ENCODE measurements around the gene HTR7. TPM values are rescaled to one million over a fixed set of nuclear protein-coding genes. Genes with fewer than 3 reads are reported as not detected.
"Not testable (repeated sequence)": the region's sequence is repeated elsewhere in the genome, so short reads cannot be mapped to it uniquely, and the experiment has no call there.

Gene HTR7
- total RNA-seq, 1 donor: 0.86 TPM

DNA sequence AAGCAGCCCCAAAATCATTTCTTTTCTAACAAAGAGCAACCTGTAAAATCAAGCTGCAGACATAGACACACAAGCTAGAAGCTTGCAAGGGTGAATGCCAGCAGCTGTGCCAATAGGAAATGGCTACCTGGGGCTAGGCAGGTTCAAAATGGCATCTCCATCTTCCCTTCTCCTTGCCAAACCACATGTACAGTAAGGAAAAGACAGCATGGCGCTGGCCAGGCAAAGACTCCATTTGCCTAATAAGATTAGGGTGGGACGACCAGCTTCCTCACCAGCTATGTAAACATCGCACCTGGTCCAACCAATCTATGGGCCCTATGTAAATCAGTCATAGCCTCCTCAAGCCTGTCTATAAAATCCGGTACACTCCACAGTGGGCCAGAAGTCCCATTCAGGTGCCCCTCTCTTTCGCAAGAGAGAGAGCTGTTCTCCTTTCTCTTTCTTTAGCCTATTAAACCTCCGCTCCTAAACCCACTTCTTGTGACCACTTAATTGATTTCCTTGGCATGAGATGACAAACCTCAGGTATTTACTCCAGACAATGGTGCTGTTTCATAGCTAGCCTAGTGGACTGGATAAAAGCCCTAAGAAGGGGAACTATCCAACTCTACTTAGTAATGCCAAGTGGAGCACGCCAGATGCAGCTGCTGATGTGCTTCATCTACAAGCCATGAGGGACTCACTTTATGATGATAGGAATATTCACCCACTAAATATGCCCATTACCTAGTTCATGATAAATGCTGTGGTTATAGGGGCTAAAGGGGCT, 44.1 kb downstream of the HTR7 start:
- no peak overlapping the region for H3K4me3 ChIP-seq (ENCODE audit: low read depth, low read length)
- DNase-seq (ENCODE audit: low read depth): no peak
- TF ChIP-seq, protein P1, sequence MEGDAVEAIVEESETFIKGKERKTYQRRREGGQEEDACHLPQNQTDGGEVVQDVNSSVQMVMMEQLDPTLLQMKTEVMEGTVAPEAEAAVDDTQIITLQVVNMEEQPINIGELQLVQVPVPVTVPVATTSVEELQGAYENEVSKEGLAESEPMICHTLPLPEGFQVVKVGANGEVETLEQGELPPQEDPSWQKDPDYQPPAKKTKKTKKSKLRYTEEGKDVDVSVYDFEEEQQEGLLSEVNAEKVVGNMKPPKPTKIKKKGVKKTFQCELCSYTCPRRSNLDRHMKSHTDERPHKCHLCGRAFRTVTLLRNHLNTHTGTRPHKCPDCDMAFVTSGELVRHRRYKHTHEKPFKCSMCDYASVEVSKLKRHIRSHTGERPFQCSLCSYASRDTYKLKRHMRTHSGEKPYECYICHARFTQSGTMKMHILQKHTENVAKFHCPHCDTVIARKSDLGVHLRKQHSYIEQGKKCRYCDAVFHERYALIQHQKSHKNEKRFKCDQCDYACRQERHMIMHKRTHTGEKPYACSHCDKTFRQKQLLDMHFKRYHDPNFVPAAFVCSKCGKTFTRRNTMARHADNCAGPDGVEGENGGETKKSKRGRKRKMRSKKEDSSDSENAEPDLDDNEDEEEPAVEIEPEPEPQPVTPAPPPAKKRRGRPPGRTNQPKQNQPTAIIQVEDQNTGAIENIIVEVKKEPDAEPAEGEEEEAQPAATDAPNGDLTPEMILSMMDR (IDR thresholded peaks at IDR 0.05; ENCODE audit: insufficient read depth, low read depth, low read length): no peak

DNA sequence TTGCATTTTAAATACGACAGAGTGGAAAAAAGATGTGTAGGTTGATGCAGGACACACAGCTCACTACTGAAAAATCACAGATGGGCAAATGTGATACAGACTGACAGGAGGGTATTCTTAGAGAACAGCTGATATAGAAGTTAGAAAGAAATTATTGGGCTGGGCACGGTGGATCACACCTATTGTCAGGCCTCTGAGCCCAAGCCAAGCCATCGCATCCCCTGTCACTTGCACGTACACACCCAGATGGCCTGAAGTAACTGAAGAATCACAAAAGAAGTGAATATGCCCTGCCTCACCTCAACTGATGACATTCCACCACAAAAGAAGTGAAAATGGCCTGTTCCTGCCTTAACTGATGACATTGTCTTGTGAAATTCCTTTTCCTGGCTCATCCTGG, 50.7 kb downstream of the HTR7 start:
- H3K4me3 ChIP-seq (ENCODE audit: low read depth, low read length); DNase-seq (ENCODE audit: low read depth): not testable (repeated sequence)

- no peak overlapping the region for H3K4me3 ChIP-seq (ENCODE audit: low read depth, low read length)
- TF ChIP-seq, protein P1 (IDR thresholded peaks at IDR 0.05; ENCODE audit: insufficient read depth, low read depth, low read length): no peak
- no peak for DNase-seq (ENCODE audit: low read depth)
Observed at GRCh38 chr10:90806677-90807076, 51.2 kb downstream of the HTR7 start.

GRCh38 chr10:90805206-90805605, 52.6 kb downstream of the HTR7 start:
- DNase-seq (ENCODE audit: low read depth): no peak
- no peak overlapping the region for H3K4me3 ChIP-seq (ENCODE audit: low read depth, low read length)
- TF ChIP-seq, protein P1 (IDR thresholded peaks at IDR 0.05; ENCODE audit: insufficient read depth, low read depth, low read length): no peak

DNA sequence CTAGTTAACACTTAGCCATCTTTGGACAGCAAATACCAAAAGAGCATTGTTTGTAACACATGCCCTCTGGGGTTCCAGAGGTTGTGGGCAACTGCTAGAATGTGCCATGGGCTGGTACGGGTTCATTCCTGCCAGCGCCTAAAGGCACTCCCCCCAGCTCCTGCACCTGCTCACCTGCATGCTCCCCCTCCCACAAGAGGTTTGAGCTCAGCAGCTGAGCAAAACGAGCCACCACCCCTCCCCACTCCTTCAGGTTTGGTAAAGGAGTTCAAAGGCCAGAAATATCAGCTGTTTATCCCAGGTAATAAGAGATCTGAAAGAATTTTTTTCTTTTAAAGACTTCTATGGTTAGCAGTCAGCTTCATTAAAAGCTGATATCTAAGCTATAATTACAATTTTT, 53.5 kb downstream of the HTR7 start:
- TF ChIP-seq, protein P1 (IDR thresholded peaks at IDR 0.05; ENCODE audit: insufficient read depth, low read depth, low read length): no peak
- DNase-seq (ENCODE audit: low read depth): no peak
- no peak overlapping the region for H3K4me3 ChIP-seq (ENCODE audit: low read depth, low read length)

DNA sequence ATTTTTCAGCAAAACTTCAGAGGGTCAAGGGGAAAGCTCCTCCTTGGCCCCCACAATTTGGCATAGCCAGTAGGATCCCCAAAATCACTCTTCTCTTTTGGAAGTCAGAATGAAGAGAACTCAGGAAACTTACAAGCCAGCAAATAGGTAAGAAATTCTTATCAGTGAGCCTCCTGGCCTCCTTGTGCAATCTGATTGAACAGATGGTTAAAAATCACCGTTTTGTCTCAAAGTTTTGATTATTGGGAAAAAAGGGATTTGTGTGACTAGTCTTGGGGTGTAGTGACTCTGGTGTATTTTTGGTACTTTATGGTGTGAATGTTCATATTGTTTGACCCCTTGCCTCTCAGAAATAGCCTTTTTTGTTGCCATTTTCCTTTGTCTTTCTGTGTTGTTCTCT, 56.2 kb downstream of the HTR7 start:
- DNase-seq (ENCODE audit: low read depth): no peak
- TF ChIP-seq, protein P1 (IDR thresholded peaks at IDR 0.05; ENCODE audit: insufficient read depth, low read depth, low read length): no peak
- no peak overlapping the region for H3K4me3 ChIP-seq (ENCODE audit: low read depth, low read length)

GRCh38 chr10:90800232-90800796, 57.5 kb downstream of the HTR7 start:
- DNase-seq (ENCODE audit: low read depth): no peak
- H3K4me3 ChIP-seq (ENCODE audit: low read depth, low read length): no peak overlapping the region
- TF ChIP-seq, protein P1 (IDR thresholded peaks at IDR 0.05; ENCODE audit: insufficient read depth, low read depth, low read length): no peak
